Transverse colon (tissue), 4 donors: ENCODE measurements around the gene PPFIBP2. TPM values are rescaled to one million over a fixed set of nuclear protein-coding genes. Genes with fewer than 3 reads are reported as not detected.

Experiments used
- DNase-seq: peaks from one replicate; pipeline ENCODE4 v3.0.0-alpha.2; 2019
- H3K27ac ChIP-seq, 4 donors: fragments of 200-600 bp; sonication (generic); 2 replicates each; pipeline ENCODE4 v1.5.1; 2016 to 2018; ENCODE audit warnings: inconsistent platforms in 4 of 4
- H3K27me3 ChIP-seq: fragments of 200-600 bp; sonication (generic); 2 replicates; pipeline ENCODE4 v1.5.1; 2017; ENCODE audit warnings: inconsistent platforms
- H3K36me3 ChIP-seq, 4 donors: fragments of 200-600 bp; sonication (generic); 2 replicates each; pipeline ENCODE4 v1.5.1; 2017 to 2019; ENCODE audit warnings: inconsistent platforms in 4 of 4
- H3K4me1 ChIP-seq, 4 donors: fragments of 200-600 bp; sonication (generic); 2 replicates each; pipeline ENCODE4 v1.5.1; 2017 to 2020; ENCODE audit warnings: inconsistent platforms in 4 of 4
- H3K4me3 ChIP-seq, 4 donors: fragments of 200-600 bp; sonication (generic); 1 replicate in 1 of 4; 2 replicates in 3 of 4; pipeline versions ENCODE4 v1.5.1 to v1.6.1; 2017 to 2019; ENCODE audit warnings: inconsistent platforms in 4 of 4
- H3K9me3 ChIP-seq, 2 donors: fragments of 200-600 bp; sonication (generic); 2 replicates each; pipeline ENCODE4 v1.5.1; 2017 to 2019; ENCODE audit warnings: inconsistent platforms in 2 of 2
- CTCF ChIP-seq, 5 experiments: fragments of 200-600 bp in 3 of 5; fragments of 450-650 bp in 2 of 5; sonication (generic) in 3 of 5; IDR thresholded peaks; 1 replicate in 2 of 5; 2 replicates in 3 of 5; pipeline ENCODE4 v1.5.1; 2016 to 2017; ENCODE audit warnings: antibody characterized with exemption in 5 of 5, inconsistent platforms in 3 of 5, mild to moderate bottlenecking in 2 of 5, moderate library complexity in 1 of 5
- EP300 ChIP-seq: sonication (generic); formaldehyde crosslinking; IDR thresholded peaks from one replicate; pipeline ENCODE4 v1.6.1; 2017; ENCODE audit warnings: antibody characterized with exemption, low read depth
- POLR2A ChIP-seq: fragments of 450-650 bp; IDR thresholded peaks from one replicate; pipeline ENCODE4 v1.6.1; 2016; ENCODE audit warnings: antibody characterized with exemption, mild to moderate bottlenecking, moderate library complexity
- POLR2AphosphoS5 ChIP-seq, 3 donors: sonication (generic); formaldehyde crosslinking; IDR thresholded peaks; one replicate each; pipeline ENCODE4 v1.6.1; 2016; ENCODE audit warnings: antibody characterized with exemption in 3 of 3
- WGBS, 2 donors: methylation state at CpG; one replicate each; pipeline ENCODE4 v1.1.5; 2018; ENCODE audit warnings: low coverage in 1 of 2; 5-methylcytosine and 5-hydroxymethylcytosine counted together
- in situ Hi-C, 4 donors: fragments of 200-750 bp; cut with MboI; loops; one replicate each; pipeline versions ENCODE4 v1.15.0 to v1.15.1; 2017; ENCODE audit warnings: low sequenced_read_pairs in 3 of 4, low pct_ligation_motif_present in 1 of 4, low pct_unique_long_range_greater_than_20kb in 1 of 4
- intact Hi-C: fragments of 100-400 bp; cut with DNase I; formaldehyde crosslinking; loops from one replicate; pipeline ENCODE4 v1.15.1; 2023; ENCODE audit warnings: low total_unique reads
- total RNA-seq, 4 donors: library from RNA; depleted of rRNA; stranded (reverse); fragments of >200 nt; gene quantifications; one replicate each; pipeline ENCODE4 v1.1.0, GENCODE V29; 2016

PPFIBP2 gene
- total RNA-seq, 4 donors from 2014 or later = 36.0 to 257 (median 83.3) TPM

GRCh38 chr11:7583248-7583647 is 69.4 kb downstream of the PPFIBP2 start:
- Histone ChIP-seq H3K4me3 (no peak overlapping the region), H3K4me1 (peaks cover 7 to 58% (median 21%) of the 10 kb centered on the region in 4 donors), H3K36me3 (no peaks in the 10 kb centered on the region), H3K27me3 (no peaks in the 10 kb centered on the region), H3K27ac (no peak overlapping the region), H3K9me3 (no peaks in the 10 kb centered on the region)
- 94 to 100% methylated on average over 1 to 3 of the region's 3 CpGs for WGBS, 2 donors
- TF ChIP-seq POLR2A = no peak
- TF ChIP-seq POLR2AphosphoS5 (IDR thresholded peaks at IDR 0.05) = no peak
- no peak for TF ChIP-seq EP300
- TF ChIP-seq CTCF (IDR thresholded peaks at IDR 0.05) = no peak
- in situ Hi-C loops (no loop called here), intact Hi-C loops (no loop called here)
- no peak for DNase-seq

GRCh38 chr11:7584910-7585309 is 71.1 kb downstream of the PPFIBP2 start:
- H3K9me3 ChIP-seq = no peaks in the 10 kb centered on the region
- 76 to 77% methylated on average over 2 of the region's 2 CpGs for WGBS, 2 donors
- no peak overlapping the region for H3K4me3 ChIP-seq
- intact Hi-C loops = no loop called here
- H3K27ac ChIP-seq = no peak overlapping the region
- in situ Hi-C loops = no loop called here
- no peaks in the 10 kb centered on the region for H3K27me3 ChIP-seq
- TF ChIP-seq CTCF (IDR thresholded peaks at IDR 0.05) (no peak), EP300 (no peak), POLR2A (no peak)
- DNase-seq = no peak
- no peaks in the 10 kb centered on the region for H3K36me3 ChIP-seq
- H3K4me1 ChIP-seq = peaks cover 7 to 41% (median 15%) of the 10 kb centered on the region in 4 donors

GRCh38 chr11:7585816-7586215 is 72.0 kb downstream of the PPFIBP2 start:
- peak overlapping the region in 3 of 4 donors; percentile 0 to 28 (median 23) for H3K27ac ChIP-seq
- no peaks in the 10 kb centered on the region for H3K27me3 ChIP-seq
- no peaks in the 10 kb centered on the region for H3K36me3 ChIP-seq
- in situ Hi-C loops = no loop called here
- WGBS, 2 donors = 44 to 55% methylated on average over 2 of the region's 2 CpGs
- peaks cover 7 to 44% (median 17%) of the 10 kb centered on the region in 4 donors for H3K4me1 ChIP-seq
- H3K4me3 ChIP-seq = no peak overlapping the region
- intact Hi-C loops = no loop called here
- TF ChIP-seq POLR2AphosphoS5 (IDR thresholded peaks at IDR 0.05) (no peak), CTCF (IDR thresholded peaks at IDR 0.05) (no peak), POLR2A (no peak), EP300 (no peak)
- no peaks in the 10 kb centered on the region for H3K9me3 ChIP-seq
- DNase-seq = no peak

- in situ Hi-C loops = no loop called here
- Histone ChIP-seq H3K27me3 (no peaks in the 10 kb centered on the region), H3K36me3 (no peaks in the 10 kb centered on the region), H3K4me1 (peaks cover 7 to 50% (median 18%) of the 10 kb centered on the region in 4 donors), H3K4me3 (no peak overlapping the region), H3K27ac (peak overlapping the region in 1 of 4 donors; percentile 0), H3K9me3 (no peaks in the 10 kb centered on the region)
- TF ChIP-seq CTCF (IDR thresholded peaks at IDR 0.05) = no peak
- DNase-seq = no peak
- 37 to 40% methylated on average over 2 of the region's 2 CpGs for WGBS, 2 donors
- intact Hi-C loops = no loop called here
Measured at GRCh38 chr11:7586376-7586775, 72.6 kb downstream of the PPFIBP2 start.
